T-helper 22 cell (primary cell): ENCODE measurements around the gene LMCD1.

Experiments used
- DNase-seq: peaks from one replicate; pipeline ENCODE4 v3.0.0-alpha.2; 2020; ENCODE audit warnings: low read depth

The LMCD1 gene

GRCh38 chr3:8484409-8485140 is 17.0 kb upstream of the LMCD1 start:
- DNase-seq: no peak

GRCh38 chr3:8485141-8485870 is 16.3 kb upstream of the LMCD1 start:
- DNase-seq: no peak

- no peak for DNase-seq
These were observed 15.7 kb upstream of the LMCD1 start for GRCh38 chr3:8485943-8486342.

- DNase-seq: no peak
These were observed 15.2 kb upstream of the LMCD1 start for GRCh38 chr3:8486434-8486833.

- DNase-seq: no peak
These were observed 14.7 kb upstream of the LMCD1 start for GRCh38 chr3:8486936-8487335.

GRCh38 chr3:8488411-8488810 is 13.2 kb upstream of the LMCD1 start:
- DNase-seq: no peak

DNA sequence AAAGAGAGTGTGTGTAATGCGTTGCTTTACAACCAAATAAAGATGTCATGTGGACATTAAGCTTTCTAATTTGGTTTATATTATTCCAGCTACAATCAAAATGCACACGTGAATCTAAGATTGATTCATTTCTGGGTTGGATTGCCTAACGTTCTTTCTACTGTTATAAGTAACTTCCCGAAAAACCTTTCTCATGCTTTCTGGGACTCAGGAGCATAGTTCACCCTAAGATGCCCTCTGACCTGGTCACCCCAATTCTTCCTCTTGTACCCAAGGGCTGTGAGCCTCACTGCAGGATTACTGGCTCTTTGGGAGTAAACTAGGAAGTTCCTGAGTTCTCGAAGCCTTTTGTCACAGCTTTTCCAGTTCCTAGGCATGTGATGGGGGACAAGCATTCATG is 12.7 kb upstream of the LMCD1 start:
- no peak for DNase-seq

GRCh38 chr3:8489278-8489792 is 12.3 kb upstream of the LMCD1 start:
- DNase-seq: no peak

- no peak for DNase-seq
These were observed 11.5 kb upstream of the LMCD1 start for GRCh38 chr3:8490079-8490552.

GRCh38 chr3:8491271-8492144 is 10.1 kb upstream of the LMCD1 start:
- DNase-seq: no peak

DNA sequence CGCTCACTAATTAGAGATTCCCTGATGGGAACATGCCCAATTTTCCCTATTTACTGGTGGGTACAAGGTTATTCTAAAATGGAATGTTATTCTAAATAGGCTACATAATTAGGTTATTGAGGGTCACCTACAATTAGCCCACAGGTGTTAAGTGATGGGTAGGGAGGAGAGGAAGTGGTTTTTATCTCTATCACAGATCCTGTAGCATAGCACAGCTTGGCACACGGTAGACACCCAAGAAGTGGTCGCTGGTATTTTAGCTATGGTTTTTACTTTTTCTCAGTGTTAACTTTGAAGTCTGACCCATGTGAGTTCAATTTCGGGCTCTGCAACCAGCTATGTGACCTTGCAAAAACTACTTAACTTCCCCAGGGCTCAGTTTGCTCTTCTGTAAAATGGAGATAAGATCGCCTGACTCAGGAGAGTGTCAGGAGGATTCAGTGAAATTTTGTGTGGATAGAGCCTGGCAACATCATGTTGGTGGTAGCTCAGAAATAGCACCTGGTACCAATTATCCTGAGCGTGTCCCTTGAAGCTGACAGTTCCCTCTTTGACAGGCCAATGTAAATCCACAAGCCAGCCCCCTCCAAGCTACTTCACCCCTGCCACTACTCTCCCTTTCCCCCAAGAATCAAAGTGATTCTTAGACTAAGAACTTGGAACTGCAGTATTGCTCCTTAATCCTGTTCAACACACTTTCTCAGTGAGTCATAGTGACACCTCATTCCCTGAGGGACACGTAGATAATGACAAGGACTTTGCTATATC is 8.7 kb upstream of the LMCD1 start:
- no peak for DNase-seq

GRCh38 chr3:8493744-8494143 is 7.9 kb upstream of the LMCD1 start:
- no peak for DNase-seq

DNA sequence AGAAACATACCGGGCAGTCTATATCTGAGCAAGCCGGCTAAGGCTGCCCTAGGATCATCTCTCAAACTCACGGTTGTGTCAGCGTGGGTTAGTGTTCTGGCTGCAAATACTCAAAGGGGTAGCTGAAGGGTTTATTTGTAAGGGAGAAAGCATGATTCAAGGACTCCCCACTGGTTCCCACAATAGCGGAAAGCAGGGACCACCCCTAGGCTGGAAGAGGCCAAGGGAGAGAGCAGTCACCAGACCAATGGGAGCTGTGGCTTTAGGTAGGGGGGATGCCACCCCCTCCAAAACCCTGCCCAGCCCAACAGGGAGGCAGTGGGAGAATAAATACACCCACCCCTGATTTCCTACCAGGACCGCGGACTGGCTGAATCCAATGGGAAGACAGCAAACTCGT is 7.3 kb upstream of the LMCD1 start:
- no peak for DNase-seq

GRCh38 chr3:8497582-8497981 is 4.0 kb upstream of the LMCD1 start:
- DNase-seq: no peak

DNA sequence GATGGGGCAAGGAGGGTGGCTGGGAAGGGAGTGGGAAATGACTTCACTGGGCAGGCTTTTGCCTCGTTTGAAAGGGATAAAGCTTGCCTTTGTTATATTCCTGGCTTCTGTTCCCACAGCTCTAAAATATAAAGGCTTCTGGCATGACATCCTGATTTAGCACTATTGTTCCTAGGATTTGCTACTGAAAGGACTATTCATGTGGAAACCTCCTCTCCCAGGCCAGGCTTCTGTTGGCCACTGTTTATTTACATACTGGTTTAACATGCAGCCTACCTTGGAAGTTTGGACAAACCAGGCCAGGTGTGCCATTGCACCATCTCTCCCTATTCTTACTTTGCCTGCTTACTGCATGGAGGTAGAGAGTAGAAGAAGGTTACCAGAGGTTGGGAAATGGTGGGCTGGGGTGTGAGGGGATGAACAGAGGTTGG is 2.4 kb upstream of the LMCD1 start:
- no peak for DNase-seq

- DNase-seq: no peak
These were observed 1.2 kb upstream of the LMCD1 start for GRCh38 chr3:8500319-8500988.

DNA sequence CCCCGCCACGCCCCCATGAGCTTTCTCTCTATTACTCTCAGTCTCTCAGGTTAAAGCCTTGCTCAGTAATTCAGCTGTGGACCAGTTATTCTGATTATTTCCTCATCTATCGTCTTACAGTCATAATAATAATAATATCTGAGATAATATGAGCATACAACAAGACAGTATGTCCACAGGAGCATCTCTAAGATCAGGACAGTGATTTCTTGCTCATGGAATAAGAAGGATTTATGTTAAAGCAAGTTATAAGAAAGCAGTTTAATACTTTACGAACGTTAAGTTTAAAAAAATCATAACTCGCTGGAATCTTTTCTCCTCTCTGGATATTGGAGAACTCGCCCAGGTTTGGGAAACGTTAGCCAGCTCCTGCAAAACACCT is 643 bp upstream of the LMCD1 start:
- DNase-seq: no peak

DNA sequence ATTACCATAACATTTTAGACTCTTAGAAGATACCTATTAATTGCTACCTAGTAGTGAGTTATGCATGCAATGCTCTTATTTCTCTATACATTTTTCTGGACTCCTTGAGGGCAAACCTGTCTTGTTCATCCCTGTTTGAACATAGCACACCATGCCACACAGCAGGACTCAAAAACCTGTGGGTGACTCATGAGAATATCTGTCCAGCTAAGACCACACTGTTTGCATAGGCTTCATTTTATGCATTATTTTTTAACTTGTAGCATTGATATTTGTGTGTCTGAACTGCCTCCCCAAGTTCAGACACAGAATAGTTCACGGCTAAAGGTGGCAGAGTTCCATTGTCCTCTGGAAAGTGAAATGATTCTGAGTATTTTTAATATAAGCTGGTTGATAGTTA is 1.8 kb downstream of the LMCD1 start:
- no peak for DNase-seq

DNA sequence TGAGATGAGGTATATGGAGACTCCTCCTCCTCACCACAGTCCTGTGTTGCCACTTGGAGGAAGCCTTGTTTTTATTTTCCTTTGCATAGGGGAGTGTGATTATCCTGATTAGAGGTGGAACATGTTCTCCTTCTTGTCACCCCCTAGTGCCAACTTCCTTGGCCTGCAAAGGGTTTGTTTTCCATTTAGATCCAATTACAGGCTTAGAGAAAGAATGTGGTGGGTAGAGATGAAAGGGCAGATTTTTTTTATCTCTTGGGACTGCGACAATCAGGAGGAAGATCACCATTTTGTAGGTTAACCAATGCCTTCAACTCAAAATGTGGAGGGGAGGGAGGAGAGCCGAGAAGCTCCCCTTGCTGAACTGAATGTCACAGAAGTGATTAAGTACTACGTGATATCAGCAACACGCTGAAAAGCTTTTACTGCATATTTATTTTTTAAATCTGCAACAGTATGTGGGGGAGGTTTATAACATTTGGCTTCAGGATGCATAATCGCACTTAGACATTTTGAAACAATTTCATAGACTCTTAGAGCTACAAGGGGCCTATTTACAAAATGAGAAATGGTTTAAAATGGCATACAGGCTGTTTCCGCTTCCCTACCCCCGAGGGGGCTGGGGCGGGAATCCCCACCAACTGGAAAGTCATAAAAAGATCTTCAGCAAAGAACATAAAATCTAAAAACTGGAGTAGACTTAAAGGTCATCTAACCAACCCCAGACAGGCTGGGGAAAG is 2.4 kb downstream of the LMCD1 start:
- DNase-seq: no peak

DNA sequence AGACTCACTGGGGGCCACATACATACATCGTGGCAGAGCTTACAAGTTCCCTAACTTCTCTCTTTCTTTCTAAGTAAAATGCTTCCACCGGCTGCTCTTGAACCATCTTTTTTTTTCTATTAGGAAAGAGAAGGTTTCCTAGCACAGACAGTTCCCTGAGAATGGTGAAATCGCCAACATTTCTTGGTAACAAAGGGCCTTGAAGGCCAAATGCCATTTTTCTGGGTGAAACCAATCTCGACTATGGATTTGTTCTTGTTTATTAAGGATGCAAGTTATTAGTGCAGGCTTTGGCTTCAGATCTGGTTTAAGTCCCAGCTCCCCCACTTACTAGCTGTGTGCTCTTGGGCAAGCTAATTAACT is 3.0 kb downstream of the LMCD1 start:
- no peak for DNase-seq
